Fibroblast of the aortic adventitia (primary cell): Measurements from ENCODE around the gene ZC3H15. TPM values are rescaled to one million over a fixed set of nuclear protein-coding genes. Genes with fewer than 3 reads are reported as not detected.

Experiments
- DNase-seq: peaks from one replicate; pipeline ENCODE4 v3.0.0-alpha.2; 2010; ENCODE audit warnings: low read depth
- H3K4me3 ChIP-seq: 2 replicates; pipeline ENCODE4 v1.5.1; 2011; ENCODE audit warnings: low read depth, mild to moderate bottlenecking, control low read depth, low read length, moderate library complexity
- total RNA-seq: library from RNA; depleted of rRNA; stranded (reverse); fragments of >200 nt; gene quantifications from 2 replicates; pipeline ENCODE4 v1.2.3, GENCODE V29; 2012; ENCODE audit warnings: low replicate concordance
- TF ChIP-seq, protein P1 (sequence below): IDR thresholded peaks from 2 replicates; pipeline ENCODE4 v1.5.1; 2011; ENCODE audit warnings: mild to moderate bottlenecking, low read length, control low read depth, inconsistent platforms; ENCODE audit not compliant: insufficient read depth

ZC3H15 gene
- total RNA-seq, 1 donor: 73.0 TPM

DNA sequence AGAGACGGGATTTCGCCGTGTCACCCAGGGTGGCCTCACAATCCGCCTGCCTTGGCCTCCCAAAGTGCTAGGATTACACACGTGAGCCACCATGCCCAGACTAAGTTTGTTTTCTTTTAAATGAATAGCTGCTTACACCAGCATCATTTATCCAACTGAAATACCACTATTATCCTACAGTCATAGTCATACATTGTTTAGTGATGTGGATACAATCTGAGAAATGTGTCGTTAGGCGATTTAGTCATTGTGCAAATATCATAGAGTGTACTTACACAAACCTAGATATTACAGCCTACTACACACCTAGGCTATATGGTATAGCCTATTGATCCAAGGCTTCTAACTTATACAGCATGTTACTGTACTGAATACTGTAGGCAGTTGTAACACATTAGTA, 10.3 kb downstream of the ZC3H15 start:
- no peak for DNase-seq
- no peak overlapping the region for H3K4me3 ChIP-seq
- TF ChIP-seq, protein P1, sequence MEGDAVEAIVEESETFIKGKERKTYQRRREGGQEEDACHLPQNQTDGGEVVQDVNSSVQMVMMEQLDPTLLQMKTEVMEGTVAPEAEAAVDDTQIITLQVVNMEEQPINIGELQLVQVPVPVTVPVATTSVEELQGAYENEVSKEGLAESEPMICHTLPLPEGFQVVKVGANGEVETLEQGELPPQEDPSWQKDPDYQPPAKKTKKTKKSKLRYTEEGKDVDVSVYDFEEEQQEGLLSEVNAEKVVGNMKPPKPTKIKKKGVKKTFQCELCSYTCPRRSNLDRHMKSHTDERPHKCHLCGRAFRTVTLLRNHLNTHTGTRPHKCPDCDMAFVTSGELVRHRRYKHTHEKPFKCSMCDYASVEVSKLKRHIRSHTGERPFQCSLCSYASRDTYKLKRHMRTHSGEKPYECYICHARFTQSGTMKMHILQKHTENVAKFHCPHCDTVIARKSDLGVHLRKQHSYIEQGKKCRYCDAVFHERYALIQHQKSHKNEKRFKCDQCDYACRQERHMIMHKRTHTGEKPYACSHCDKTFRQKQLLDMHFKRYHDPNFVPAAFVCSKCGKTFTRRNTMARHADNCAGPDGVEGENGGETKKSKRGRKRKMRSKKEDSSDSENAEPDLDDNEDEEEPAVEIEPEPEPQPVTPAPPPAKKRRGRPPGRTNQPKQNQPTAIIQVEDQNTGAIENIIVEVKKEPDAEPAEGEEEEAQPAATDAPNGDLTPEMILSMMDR: no peak

DNA sequence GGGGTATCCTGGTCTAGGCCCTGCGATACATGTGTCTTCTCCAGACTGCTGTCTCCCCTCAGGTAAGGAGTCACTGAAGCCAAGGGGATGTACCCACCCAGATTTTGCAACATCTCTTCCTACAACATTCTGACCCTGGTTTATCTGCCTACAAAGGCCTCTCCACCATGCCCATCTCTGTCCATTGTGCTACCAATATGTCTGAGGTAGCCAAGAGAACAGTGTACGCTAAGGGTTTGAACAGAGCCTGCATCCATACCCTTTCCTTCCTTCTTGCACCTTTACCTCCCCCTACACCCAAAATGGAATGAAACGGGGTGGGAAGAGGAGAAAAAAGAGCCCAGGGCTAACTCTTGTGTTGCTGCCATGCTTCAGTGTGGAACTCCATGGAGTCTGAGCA, 11.9 kb downstream of the ZC3H15 start:
- H3K4me3 ChIP-seq: no peak overlapping the region
- DNase-seq: no peak
- TF ChIP-seq, protein P1: no peak

DNA sequence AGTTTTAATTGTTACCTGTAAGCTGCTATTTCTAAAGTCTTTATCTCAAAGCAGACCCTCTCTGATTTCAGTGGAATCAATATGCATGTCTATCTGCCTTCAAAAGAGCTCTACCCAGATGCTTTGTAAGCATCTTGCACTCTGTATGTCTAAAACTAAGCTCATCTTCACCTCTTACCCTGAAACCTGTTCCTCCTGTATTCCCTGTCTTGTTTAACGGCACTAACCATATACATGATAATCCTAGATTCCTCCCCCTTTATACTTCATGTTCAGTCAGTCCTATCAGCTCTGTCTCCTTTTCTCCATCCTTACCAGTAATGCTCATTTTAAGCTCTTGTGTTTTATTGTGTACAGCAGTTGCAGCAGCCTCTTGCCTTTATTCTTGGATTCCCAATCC, 12.8 kb downstream of the ZC3H15 start:
- no peak for DNase-seq
- no peak overlapping the region for H3K4me3 ChIP-seq
- TF ChIP-seq, protein P1: no peak

DNA sequence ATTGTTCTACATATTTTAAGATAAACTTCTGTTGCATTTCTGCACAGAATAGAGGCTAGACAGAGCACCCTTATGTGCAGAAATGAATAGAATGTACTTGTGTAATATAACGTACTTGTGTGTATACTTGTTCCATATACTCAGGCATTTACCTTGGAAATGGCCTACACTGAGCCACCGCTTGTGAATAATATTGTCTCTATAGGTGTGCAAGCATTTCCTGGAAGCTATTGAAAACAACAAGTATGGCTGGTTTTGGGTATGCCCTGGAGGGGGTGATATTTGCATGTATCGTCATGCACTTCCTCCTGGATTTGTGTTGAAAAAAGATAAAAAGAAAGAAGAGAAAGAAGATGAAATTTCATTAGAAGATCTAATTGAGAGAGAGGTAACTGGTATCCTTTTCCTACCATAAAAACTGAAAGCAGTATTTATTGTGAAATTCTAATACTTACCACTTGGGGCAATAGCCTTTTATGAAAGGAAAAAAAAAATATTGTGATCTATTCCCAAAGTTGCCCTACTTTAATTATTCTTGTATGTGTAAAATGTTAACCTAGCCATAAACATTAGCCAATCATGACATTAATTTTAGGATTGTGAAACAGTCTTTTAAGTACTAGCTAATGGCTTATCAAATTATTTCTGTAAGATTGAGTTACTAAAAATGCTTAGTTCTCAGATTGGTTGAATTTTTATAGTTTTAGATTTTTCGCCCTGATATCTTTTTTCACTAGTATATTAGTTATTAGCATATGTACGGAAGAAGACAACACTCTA, 18.0 kb downstream of the ZC3H15 start:
- H3K4me3 ChIP-seq: no peak overlapping the region
- TF ChIP-seq, protein P1: peak; percentile 36
- peak; percentile 64 for DNase-seq

DNA sequence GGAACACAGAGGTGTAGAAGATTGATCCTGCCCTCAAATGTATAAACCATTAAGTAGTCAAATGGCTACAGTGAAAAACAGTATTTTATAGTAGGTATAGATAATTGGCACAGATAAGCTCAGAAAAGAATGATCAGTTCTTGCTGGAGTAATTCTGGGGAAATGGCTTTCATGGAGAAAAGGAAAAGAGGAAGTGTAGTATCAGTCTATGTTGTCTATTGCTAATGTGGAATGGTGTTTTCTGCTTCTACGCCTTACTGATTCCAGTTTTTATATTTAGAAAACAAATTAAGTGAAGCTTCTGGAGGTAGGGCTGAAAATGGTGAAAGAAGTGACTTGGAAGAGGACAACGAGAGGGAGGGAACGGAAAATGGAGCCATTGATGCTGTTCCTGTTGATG, 22.2 kb downstream of the ZC3H15 start:
- TF ChIP-seq, protein P1: no peak

DNA sequence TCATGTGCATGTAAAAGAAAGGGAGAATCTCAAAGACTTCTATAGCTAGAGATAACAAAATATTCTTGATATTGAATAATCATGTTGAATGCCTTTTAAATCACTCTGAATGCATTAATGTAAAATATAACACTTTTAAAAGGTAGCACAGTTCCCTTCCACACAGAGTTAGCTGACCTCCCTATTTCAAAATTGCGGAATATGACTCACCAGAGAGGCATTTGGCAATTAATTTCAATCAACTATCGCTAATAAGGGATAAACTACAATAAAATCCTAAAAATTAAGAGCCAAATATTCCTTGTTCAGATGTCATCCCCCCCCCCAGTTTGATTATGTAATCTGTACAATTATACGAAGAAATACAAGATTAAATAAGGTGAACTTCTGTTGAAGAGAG, 29.3 kb downstream of the ZC3H15 start:
- TF ChIP-seq, protein P1: no peak
- DNase-seq: no peak
- H3K4me3 ChIP-seq: no peak overlapping the region

More for the DNA sequence above, 22.2 kb downstream of the ZC3H15 start:
- no peak for DNase-seq
- no peak overlapping the region for H3K4me3 ChIP-seq

DNA sequence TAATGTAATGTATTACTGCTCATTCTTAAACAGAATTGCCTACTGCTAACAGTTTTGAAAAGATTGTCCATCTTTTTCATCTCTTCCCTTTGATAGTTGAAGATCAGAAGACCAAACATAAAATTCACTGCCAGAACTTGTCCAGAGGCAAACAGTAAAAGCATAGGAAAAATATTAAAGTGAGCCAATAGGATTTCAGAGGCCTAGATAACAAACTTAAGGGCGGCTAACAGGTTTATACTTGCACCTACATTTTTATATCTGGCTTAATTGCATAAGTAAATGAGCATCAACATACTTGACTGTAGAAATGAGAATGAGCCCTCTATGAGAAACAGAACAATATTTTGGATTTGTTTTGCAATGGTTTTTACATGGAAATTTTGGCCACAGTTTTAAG, 30.3 kb downstream of the ZC3H15 start:
- no peak overlapping the region for H3K4me3 ChIP-seq
- TF ChIP-seq, protein P1: no peak
- DNase-seq: no peak
